Measurements from ENCODE around the gene LPAR5. TPM values are rescaled to one million over a fixed set of nuclear protein-coding genes. Genes with fewer than 3 reads are reported as not detected.

Gene LPAR5
- total RNA-seq, 1 donor from 2014 or later, result 0.73 TPM

- Histone ChIP-seq H3K4me1 (ENCODE audit: insufficient read depth, low read length) (no peaks in the 10 kb centered on the region), H3K4me3 (ENCODE audit: insufficient read depth, low read depth, low read length) (no peak overlapping the region), H3K9ac (ENCODE audit: low read length) (no peak overlapping the region), H3K9me3 (ENCODE audit: insufficient read depth, low read depth, low read length) (no peaks in the 10 kb centered on the region), H4K20me1 (ENCODE audit: insufficient read depth, low read length) (no peaks in the 10 kb centered on the region), H3K27me3 (ENCODE audit: insufficient read depth, low read length) (no peaks in the 10 kb centered on the region), H3K79me2 (ENCODE audit: insufficient read depth, low read length) (peaks cover 7% of the 10 kb centered on the region), H2AFZ (ENCODE audit: low read depth, low read length) (no peak overlapping the region), H3K4me2 (ENCODE audit: low read length) (no peak overlapping the region), H3K27ac (ENCODE audit: low read depth, low read length) (no peak overlapping the region), H3K36me3 (ENCODE audit: insufficient read depth, low read length) (peaks cover 26% of the 10 kb centered on the region)
- H3K27me3 Mint-ChIP-seq (ENCODE audit: low read depth, unreplicated experiment), result no peaks in the 10 kb centered on the region
- peaks cover 44% of the 10 kb centered on the region for H3K36me3 Mint-ChIP-seq (ENCODE audit: low read depth, unreplicated experiment)
- H3K4me3 Mint-ChIP-seq (ENCODE audit: unreplicated experiment), result peak overlapping the region; percentile 69
- no peaks in the 10 kb centered on the region for H3K4me1 Mint-ChIP-seq (ENCODE audit: low read depth, unreplicated experiment)
- FAIRE-seq, result no peak
- no peak overlapping the region for H3K27ac Mint-ChIP-seq (ENCODE audit: unreplicated experiment)
- no peak for DNase-seq (ENCODE audit: low read depth)
- no peaks in the 10 kb centered on the region for H3K9me3 Mint-ChIP-seq (ENCODE audit: unreplicated experiment)
- no peak for TF ChIP-seq CTCF (IDR thresholded peaks at IDR 0.05; ENCODE audit: insufficient read depth, low read depth, low read length)
- no peak for TF ChIP-seq EZH2 (IDR thresholded peaks at IDR 0.05; ENCODE audit: insufficient read depth, low read length)
Observed at GRCh38 chr12:6653987-6654386, 18.2 kb upstream of the LPAR5 start.

- Mint-ChIP-seq H3K27me3 (ENCODE audit: low read depth, unreplicated experiment) (no peaks in the 10 kb centered on the region), H3K9me3 (ENCODE audit: unreplicated experiment) (peaks cover 1% of the 10 kb centered on the region), H3K4me3 (ENCODE audit: unreplicated experiment) (no peak overlapping the region), H3K27ac (ENCODE audit: unreplicated experiment) (no peak overlapping the region), H3K36me3 (ENCODE audit: low read depth, unreplicated experiment) (peaks cover 42% of the 10 kb centered on the region), H3K4me1 (ENCODE audit: low read depth, unreplicated experiment) (no peaks in the 10 kb centered on the region)
- Histone ChIP-seq H3K4me1 (ENCODE audit: insufficient read depth, low read length) (no peaks in the 10 kb centered on the region), H2AFZ (ENCODE audit: low read depth, low read length) (no peak overlapping the region), H3K36me3 (ENCODE audit: insufficient read depth, low read length) (peaks cover 26% of the 10 kb centered on the region), H3K4me2 (ENCODE audit: low read length) (no peak overlapping the region), H3K9me3 (ENCODE audit: insufficient read depth, low read depth, low read length) (no peaks in the 10 kb centered on the region), H3K4me3 (ENCODE audit: insufficient read depth, low read depth, low read length) (no peak overlapping the region), H3K9ac (ENCODE audit: low read length) (no peak overlapping the region), H3K27ac (ENCODE audit: low read depth, low read length) (no peak overlapping the region), H4K20me1 (ENCODE audit: insufficient read depth, low read length) (no peaks in the 10 kb centered on the region), H3K27me3 (ENCODE audit: insufficient read depth, low read length) (no peaks in the 10 kb centered on the region), H3K79me2 (ENCODE audit: insufficient read depth, low read length) (peaks cover under 1% of the 10 kb centered on the region)
- no peak for FAIRE-seq
- no peak for DNase-seq (ENCODE audit: low read depth)
- TF ChIP-seq EZH2 (IDR thresholded peaks at IDR 0.05; ENCODE audit: insufficient read depth, low read length), result no peak
- TF ChIP-seq CTCF (IDR thresholded peaks at IDR 0.05; ENCODE audit: insufficient read depth, low read depth, low read length), result no peak
Observed at GRCh38 chr12:6653342-6653741, 17.6 kb upstream of the LPAR5 start.

GRCh38 chr12:6652391-6652790 lies 16.6 kb upstream of the LPAR5 start:
- Histone ChIP-seq H3K9me3 (ENCODE audit: insufficient read depth, low read depth, low read length) (no peaks in the 10 kb centered on the region), H3K36me3 (ENCODE audit: insufficient read depth, low read length) (peaks cover 26% of the 10 kb centered on the region), H4K20me1 (ENCODE audit: insufficient read depth, low read length) (no peaks in the 10 kb centered on the region), H2AFZ (ENCODE audit: low read depth, low read length) (no peak overlapping the region), H3K79me2 (ENCODE audit: insufficient read depth, low read length) (no peaks in the 10 kb centered on the region), H3K4me1 (ENCODE audit: insufficient read depth, low read length) (peaks cover under 1% of the 10 kb centered on the region), H3K9ac (ENCODE audit: low read length) (no peak overlapping the region), H3K4me3 (ENCODE audit: insufficient read depth, low read depth, low read length) (no peak overlapping the region), H3K27me3 (ENCODE audit: insufficient read depth, low read length) (no peaks in the 10 kb centered on the region), H3K27ac (ENCODE audit: low read depth, low read length) (no peak overlapping the region), H3K4me2 (ENCODE audit: low read length) (no peak overlapping the region)
- Mint-ChIP-seq H3K4me3 (ENCODE audit: unreplicated experiment) (peak overlapping the region; percentile 4), H3K27me3 (ENCODE audit: low read depth, unreplicated experiment) (no peaks in the 10 kb centered on the region), H3K4me1 (ENCODE audit: low read depth, unreplicated experiment) (no peaks in the 10 kb centered on the region), H3K9me3 (ENCODE audit: unreplicated experiment) (peaks cover 10% of the 10 kb centered on the region), H3K27ac (ENCODE audit: unreplicated experiment) (no peak overlapping the region), H3K36me3 (ENCODE audit: low read depth, unreplicated experiment) (peaks cover 44% of the 10 kb centered on the region)
- TF ChIP-seq EZH2 (IDR thresholded peaks at IDR 0.05; ENCODE audit: insufficient read depth, low read length) (no peak), CTCF (IDR thresholded peaks at IDR 0.05; ENCODE audit: insufficient read depth, low read depth, low read length) (no peak)
- FAIRE-seq (no peak), DNase-seq (ENCODE audit: low read depth) (no peak)
